Measurements from ENCODE around the gene SLC2A11.
A peak's percentile ranks its signal among the peaks of the same experiment; 100 is the strongest.
"Not testable (repeated sequence)": the region's sequence is repeated elsewhere in the genome, so short reads cannot be mapped to it uniquely, and the experiment has no call there.

The SLC2A11 gene

DNA sequence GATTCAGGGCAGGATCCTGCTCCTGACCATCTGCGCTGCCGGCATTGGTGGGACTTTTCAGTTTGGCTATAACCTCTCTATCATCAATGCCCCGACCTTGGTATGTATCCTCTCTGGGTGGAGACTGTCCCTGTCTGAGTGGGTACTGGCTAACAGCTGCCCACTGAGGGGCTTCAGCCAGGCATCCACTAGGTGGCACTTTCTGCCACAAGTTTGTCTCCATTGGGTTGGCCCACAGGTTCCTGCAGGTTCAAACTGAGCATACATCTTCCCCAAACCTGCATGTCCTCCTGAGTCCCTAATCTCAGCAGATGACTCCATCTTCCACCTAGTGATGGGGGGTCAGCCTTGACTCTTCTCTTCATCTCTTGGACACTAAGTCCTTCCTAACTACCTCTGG, 4.4 kb downstream of the SLC2A11 start:
- H3K27ac ChIP-seq, result no peak overlapping the region
- TF ChIP-seq, protein P1, sequence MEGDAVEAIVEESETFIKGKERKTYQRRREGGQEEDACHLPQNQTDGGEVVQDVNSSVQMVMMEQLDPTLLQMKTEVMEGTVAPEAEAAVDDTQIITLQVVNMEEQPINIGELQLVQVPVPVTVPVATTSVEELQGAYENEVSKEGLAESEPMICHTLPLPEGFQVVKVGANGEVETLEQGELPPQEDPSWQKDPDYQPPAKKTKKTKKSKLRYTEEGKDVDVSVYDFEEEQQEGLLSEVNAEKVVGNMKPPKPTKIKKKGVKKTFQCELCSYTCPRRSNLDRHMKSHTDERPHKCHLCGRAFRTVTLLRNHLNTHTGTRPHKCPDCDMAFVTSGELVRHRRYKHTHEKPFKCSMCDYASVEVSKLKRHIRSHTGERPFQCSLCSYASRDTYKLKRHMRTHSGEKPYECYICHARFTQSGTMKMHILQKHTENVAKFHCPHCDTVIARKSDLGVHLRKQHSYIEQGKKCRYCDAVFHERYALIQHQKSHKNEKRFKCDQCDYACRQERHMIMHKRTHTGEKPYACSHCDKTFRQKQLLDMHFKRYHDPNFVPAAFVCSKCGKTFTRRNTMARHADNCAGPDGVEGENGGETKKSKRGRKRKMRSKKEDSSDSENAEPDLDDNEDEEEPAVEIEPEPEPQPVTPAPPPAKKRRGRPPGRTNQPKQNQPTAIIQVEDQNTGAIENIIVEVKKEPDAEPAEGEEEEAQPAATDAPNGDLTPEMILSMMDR (conservative IDR thresholded peaks at IDR 0.05), result peak; percentile 80

DNA sequence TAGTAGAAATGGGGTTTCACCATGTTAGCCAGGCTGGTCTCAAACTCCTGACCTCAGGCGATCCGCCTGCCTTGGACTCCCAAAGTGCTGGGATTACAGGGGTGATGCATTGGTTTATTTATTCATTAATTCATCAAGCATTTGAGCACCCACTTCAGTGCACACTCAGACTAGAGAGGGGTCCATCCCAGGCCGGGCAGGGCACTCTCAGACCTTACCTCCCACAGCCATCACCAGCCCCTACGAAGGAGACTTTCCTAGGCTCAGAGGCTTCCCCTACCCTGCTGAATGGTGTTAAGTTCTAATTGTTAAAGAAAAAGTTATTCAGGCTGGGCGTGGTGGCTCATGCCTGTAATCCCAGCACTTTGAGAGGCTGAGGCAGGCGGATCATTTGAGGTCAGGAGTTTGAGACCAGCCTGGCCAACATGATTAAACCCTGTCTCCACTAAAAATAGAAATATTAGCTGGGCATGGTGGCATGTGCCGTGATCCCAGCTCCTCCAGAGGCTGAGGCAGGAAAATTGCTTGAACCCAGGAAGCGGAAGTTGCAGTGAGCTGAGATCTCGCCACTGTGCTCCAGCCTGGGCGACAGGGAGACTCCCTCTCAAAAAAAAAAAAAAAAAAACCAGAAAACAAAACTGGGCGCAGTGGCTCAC, 7.0 kb downstream of the SLC2A11 start:
- H3K27ac ChIP-seq, result not testable (repeated sequence)

DNA sequence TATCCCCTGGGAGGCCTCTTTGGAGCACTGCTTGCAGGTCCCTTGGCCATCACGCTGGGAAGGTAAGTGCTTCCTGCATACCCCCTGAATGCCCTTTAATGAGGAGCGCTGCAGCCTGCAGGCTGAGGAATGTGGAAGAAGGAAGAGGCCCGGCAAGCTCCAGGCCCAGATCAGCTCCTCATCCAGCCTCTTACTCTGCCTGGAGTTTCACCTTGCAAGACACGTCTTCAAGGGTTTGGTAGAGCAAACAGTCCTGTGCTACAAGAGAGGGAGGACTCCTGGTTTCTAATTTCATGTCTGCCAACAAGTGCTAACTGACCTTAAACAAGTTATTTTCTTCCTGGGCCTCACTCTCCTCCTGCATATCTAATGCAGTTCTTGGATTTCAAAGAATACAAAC, 10.9 kb downstream of the SLC2A11 start:
- TF ChIP-seq, protein P1 (conservative IDR thresholded peaks at IDR 0.05), result no peak
- no peak overlapping the region for H3K27ac ChIP-seq

DNA sequence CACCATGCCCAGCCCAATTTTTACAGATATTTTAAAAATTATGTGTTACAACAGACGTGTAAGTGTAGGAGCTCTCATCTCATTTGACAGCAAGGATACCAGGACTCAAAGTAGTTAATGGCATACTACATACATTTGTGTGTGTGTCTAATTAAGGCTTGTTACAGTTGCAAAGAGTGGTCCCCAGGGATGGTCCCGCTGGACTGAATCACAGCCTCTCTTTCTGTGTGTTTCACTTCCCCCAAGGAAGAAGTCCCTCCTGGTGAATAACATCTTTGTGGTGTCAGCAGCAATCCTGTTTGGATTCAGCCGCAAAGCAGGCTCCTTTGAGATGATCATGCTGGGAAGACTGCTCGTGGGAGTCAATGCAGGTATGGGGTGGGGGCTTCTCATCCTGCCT, 17.2 kb downstream of the SLC2A11 start:
- TF ChIP-seq, protein P1 (conservative IDR thresholded peaks at IDR 0.05), result no peak
- no peak overlapping the region for H3K27ac ChIP-seq

DNA sequence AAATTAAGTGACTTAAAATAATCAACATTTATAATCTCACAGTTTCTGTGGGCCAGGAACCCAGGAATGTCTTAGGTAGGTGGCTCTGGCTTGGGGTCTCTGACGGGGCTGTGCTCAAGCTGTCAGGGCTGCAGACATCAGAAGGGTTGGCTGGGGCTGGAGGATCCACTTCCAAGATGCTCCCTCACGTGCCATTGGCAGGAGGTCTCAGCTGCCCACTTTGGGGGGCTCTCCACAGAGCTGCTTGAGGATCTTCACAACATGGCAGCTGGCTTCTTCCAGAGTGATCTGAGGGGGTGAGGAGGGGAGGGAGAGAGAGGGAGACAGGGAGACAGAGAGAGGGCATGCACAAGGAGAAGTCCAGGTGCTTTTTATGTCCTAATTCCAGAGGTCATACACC, 18.1 kb downstream of the SLC2A11 start:
- TF ChIP-seq, protein P1 (conservative IDR thresholded peaks at IDR 0.05), result no peak
- H3K27ac ChIP-seq, result no peak overlapping the region

DNA sequence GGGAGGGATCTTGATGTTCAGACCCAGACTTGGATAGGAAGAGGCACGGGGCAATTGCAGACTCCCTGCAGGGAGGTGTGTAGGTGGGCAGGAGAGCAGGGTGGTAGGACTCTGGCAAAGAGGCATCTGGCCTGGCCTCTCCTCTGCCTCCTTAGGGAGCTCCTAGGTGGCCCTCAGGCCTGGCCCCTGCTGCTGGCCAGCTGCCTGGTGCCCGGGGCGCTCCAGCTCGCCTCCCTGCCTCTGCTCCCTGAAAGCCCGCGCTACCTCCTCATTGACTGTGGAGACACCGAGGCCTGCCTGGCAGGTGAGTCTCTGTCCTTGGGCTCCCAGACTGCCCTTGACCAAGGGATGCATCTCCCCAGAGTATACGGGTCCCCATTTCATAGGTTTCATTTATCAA, 19.9 kb downstream of the SLC2A11 start:
- no peak overlapping the region for H3K27ac ChIP-seq
- TF ChIP-seq, protein P1 (conservative IDR thresholded peaks at IDR 0.05), result no peak

DNA sequence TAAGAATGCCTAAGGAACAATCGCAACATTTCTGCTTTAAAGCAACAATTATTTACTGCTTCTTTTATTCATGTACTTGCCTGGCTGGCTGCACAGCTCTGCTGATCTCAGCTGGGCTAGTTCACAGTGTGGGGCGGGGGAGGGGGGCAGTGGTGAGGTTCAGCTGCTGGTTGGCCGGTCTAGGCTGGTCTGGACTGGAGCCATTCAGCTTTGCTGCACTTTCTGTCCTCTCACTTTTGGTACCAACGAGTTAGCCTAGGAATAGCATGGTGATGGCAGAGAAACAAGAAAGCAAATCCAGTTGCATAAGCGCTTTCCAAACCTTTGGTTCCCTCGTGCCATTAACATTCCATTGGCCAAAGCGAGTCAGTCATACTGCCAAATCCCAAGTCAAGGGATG, 20.5 kb downstream of the SLC2A11 start:
- TF ChIP-seq, protein P1 (conservative IDR thresholded peaks at IDR 0.05), result no peak
- no peak overlapping the region for H3K27ac ChIP-seq

DNA sequence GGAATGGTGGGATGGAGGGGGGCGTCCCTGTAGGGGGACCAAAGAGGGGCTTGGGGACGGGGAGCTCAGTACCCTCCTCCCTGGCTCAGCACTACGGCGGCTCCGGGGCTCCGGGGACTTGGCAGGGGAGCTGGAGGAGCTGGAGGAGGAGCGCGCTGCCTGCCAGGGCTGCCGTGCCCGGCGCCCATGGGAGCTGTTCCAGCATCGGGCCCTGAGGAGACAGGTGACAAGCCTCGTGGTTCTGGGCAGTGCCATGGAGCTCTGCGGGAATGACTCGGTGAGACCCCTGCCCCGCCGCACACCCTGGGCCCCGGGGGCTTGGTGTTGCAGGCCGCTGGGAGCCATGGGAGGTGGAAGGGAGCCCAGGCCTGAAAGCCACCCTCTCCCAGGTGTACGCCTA, 24.7 kb downstream of the SLC2A11 start:
- TF ChIP-seq, protein P1 (conservative IDR thresholded peaks at IDR 0.05), result no peak
- H3K27ac ChIP-seq, result no peak overlapping the region

Data from VCaP (cell line).